Mesendoderm (in vitro differentiated cells): ENCODE data around the gene UNC5B.
"Not testable (repeated sequence)": the region's sequence is repeated elsewhere in the genome, so short reads cannot be mapped to it uniquely, and the experiment has no call there.

Source experiments
- DNase-seq: peaks from one replicate; pipeline ENCODE4 v3.0.0; 2013
- H2AK5ac ChIP-seq: 2 replicates; pipeline ENCODE4 v1.6.1; 2013; ENCODE audit warnings: low read length, inconsistent platforms
- H2BK120ac ChIP-seq: 2 replicates; pipeline ENCODE4 v1.6.1; 2013; ENCODE audit warnings: low read depth, mild to moderate bottlenecking, low read length, moderate library complexity, mixed read lengths
- H2BK15ac ChIP-seq: replicated peaks from 2 replicates; pipeline ENCODE4 v1.6.1; 2013; ENCODE audit warnings: low read depth, mild to moderate bottlenecking, moderate library complexity
- H2BK5ac ChIP-seq: 2 replicates; pipeline ENCODE4 v1.6.1; 2013; ENCODE audit warnings: low read length, inconsistent platforms
- H3K18ac ChIP-seq: 2 replicates; pipeline ENCODE4 v1.6.1; 2013; ENCODE audit warnings: mild to moderate bottlenecking, low read length, mixed read lengths
- H3K23ac ChIP-seq: one replicate; pipeline ENCODE4 v1.6.1; 2013; ENCODE audit warnings: low read length
- H3K27ac ChIP-seq: 2 replicates; pipeline ENCODE4 v1.5.1; 2013; ENCODE audit warnings: low read depth, mild to moderate bottlenecking, inconsistent platforms, low read length, moderate library complexity
- H3K27me3 ChIP-seq: 2 replicates; pipeline ENCODE4 v1.6.1; 2013; ENCODE audit warnings: low read length, control low read depth, mild to moderate bottlenecking, inconsistent platforms; ENCODE audit not compliant: insufficient read depth, poor library complexity
- H3K36me3 ChIP-seq: 2 replicates; pipeline ENCODE4 v1.6.1; 2013; ENCODE audit warnings: low read length, inconsistent platforms; ENCODE audit not compliant: control insufficient read depth, insufficient read depth
- H3K4ac ChIP-seq: one replicate; pipeline ENCODE4 v1.6.1; 2013; ENCODE audit warnings: low read depth, mild to moderate bottlenecking, low read length, moderate library complexity
- H3K4me1 ChIP-seq: 2 replicates; pipeline ENCODE4 v1.6.1; 2013; ENCODE audit warnings: low read depth, low read length, inconsistent platforms; ENCODE audit not compliant: control insufficient read depth
- H3K4me2 ChIP-seq: 2 replicates; pipeline ENCODE4 v1.6.1; 2013; ENCODE audit warnings: low read length
- H3K4me3 ChIP-seq: 2 replicates; pipeline ENCODE4 v1.5.1; 2013; ENCODE audit warnings: mild to moderate bottlenecking, low read length
- H3K56ac ChIP-seq: one replicate; pipeline ENCODE4 v1.6.1; 2013; ENCODE audit warnings: low read length
- H3K79me1 ChIP-seq: 2 replicates; pipeline ENCODE4 v1.6.1; 2013; ENCODE audit warnings: low read length, inconsistent platforms
- H3K79me2 ChIP-seq: 2 replicates; pipeline ENCODE4 v1.6.1; 2013; ENCODE audit warnings: mild to moderate bottlenecking, low read length; ENCODE audit not compliant: control insufficient read depth, insufficient read depth
- H3K9ac ChIP-seq: 2 replicates; pipeline ENCODE4 v1.6.1; 2013; ENCODE audit warnings: low read length, inconsistent platforms
- H4K5ac ChIP-seq: one replicate; pipeline ENCODE4 v1.6.1; 2013; ENCODE audit warnings: low read length
- H4K8ac ChIP-seq: one replicate; pipeline ENCODE4 v1.6.1; 2013; ENCODE audit warnings: low read depth, mild to moderate bottlenecking, control low read depth, low read length, moderate library complexity
- WGBS: extraction: QIAGEN DNeasy Blood & Tissue Kit; methylation state at CpG from one replicate; pipeline ENCODE4 v1.1.7; 2013; ENCODE audit warnings: low lambda C conversion rate, missing lambda C conversion rate; ENCODE audit not compliant: insufficient coverage; ENCODE audit errors: extremely low coverage; 5-methylcytosine and 5-hydroxymethylcytosine counted together

Gene UNC5B

GRCh38 chr10:71294856-71295255, 82.5 kb downstream of the UNC5B start:
- Histone ChIP-seq H2BK5ac (no peak overlapping the region), H4K8ac (no peak overlapping the region), H3K23ac (no peak overlapping the region), H3K18ac (no peak overlapping the region), H3K4ac (no peak overlapping the region), H3K4me3 (no peak overlapping the region), H4K5ac (no peak overlapping the region), H2BK15ac (no peak overlapping the region), H3K27me3 (no peaks in the 10 kb centered on the region), H2AK5ac (no peak overlapping the region), H3K9ac (no peak overlapping the region), H3K4me2 (no peak overlapping the region), H3K4me1 (no peaks in the 10 kb centered on the region), H3K79me2 (no peaks in the 10 kb centered on the region), H3K27ac (no peak overlapping the region), H2BK120ac (no peak overlapping the region), H3K79me1 (no peaks in the 10 kb centered on the region), H3K36me3 (peaks cover 1% of the 10 kb centered on the region), H3K56ac (no peak overlapping the region)
- WGBS, result no CpG with 5 or more reads among the region's 4 CpGs
- no peak for DNase-seq

GRCh38 chr10:71295641-71296040, 83.3 kb downstream of the UNC5B start:
- H3K23ac ChIP-seq, result no peak overlapping the region
- no CpG with 5 or more reads among the region's 9 CpGs for WGBS
- no peaks in the 10 kb centered on the region for H3K79me2 ChIP-seq
- H3K18ac ChIP-seq, result no peak overlapping the region
- no peaks in the 10 kb centered on the region for H3K4me1 ChIP-seq
- no peaks in the 10 kb centered on the region for H3K27me3 ChIP-seq
- H3K79me1 ChIP-seq, result no peaks in the 10 kb centered on the region
- no peak overlapping the region for H3K4me2 ChIP-seq
- no peak overlapping the region for H2AK5ac ChIP-seq
- no peak overlapping the region for H3K56ac ChIP-seq
- H2BK5ac ChIP-seq, result no peak overlapping the region
- H3K9ac ChIP-seq, result no peak overlapping the region
- DNase-seq, result no peak
- no peak overlapping the region for H3K27ac ChIP-seq
- no peak overlapping the region for H2BK15ac ChIP-seq
- no peak overlapping the region for H4K5ac ChIP-seq
- no peak overlapping the region for H3K4me3 ChIP-seq
- peaks cover 1% of the 10 kb centered on the region for H3K36me3 ChIP-seq
- H4K8ac ChIP-seq, result no peak overlapping the region
- H2BK120ac ChIP-seq, result no peak overlapping the region
- no peak overlapping the region for H3K4ac ChIP-seq

GRCh38 chr10:71296086-71296485, 83.7 kb downstream of the UNC5B start:
- no peak overlapping the region for H3K9ac ChIP-seq

GRCh38 chr10:71296811-71297210, 84.4 kb downstream of the UNC5B start:
- H3K79me2 ChIP-seq, H3K79me1 ChIP-seq, H3K23ac ChIP-seq, H2AK5ac ChIP-seq, H2BK5ac ChIP-seq, H3K4ac ChIP-seq, H3K27me3 ChIP-seq, H4K5ac ChIP-seq, DNase-seq, H3K9ac ChIP-seq, H3K36me3 ChIP-seq, H3K18ac ChIP-seq, H3K4me2 ChIP-seq, H2BK120ac ChIP-seq, H3K56ac ChIP-seq, H3K4me1 ChIP-seq, H4K8ac ChIP-seq, H2BK15ac ChIP-seq, H3K27ac ChIP-seq, H3K4me3 ChIP-seq: not testable (repeated sequence)
- WGBS, result no CpG with 5 or more reads among the region's 13 CpGs

More at GRCh38 chr10:71296086-71296485, 83.7 kb downstream of the UNC5B start:
- Histone ChIP-seq H3K4ac (no peak overlapping the region), H3K36me3 (peaks cover 1% of the 10 kb centered on the region), H3K4me1 (no peaks in the 10 kb centered on the region), H3K4me2 (no peak overlapping the region), H2BK120ac (no peak overlapping the region), H3K27ac (no peak overlapping the region), H2BK15ac (no peak overlapping the region), H4K5ac (no peak overlapping the region), H3K56ac (no peak overlapping the region), H4K8ac (no peak overlapping the region), H3K18ac (no peak overlapping the region), H2BK5ac (no peak overlapping the region), H3K79me1 (no peaks in the 10 kb centered on the region), H3K4me3 (no peak overlapping the region), H3K23ac (no peak overlapping the region), H3K79me2 (no peaks in the 10 kb centered on the region), H3K27me3 (no peaks in the 10 kb centered on the region), H2AK5ac (no peak overlapping the region)
- no peak for DNase-seq
- WGBS, result no CpG with 5 or more reads among the region's 5 CpGs

GRCh38 chr10:71297343-71297742, 85.0 kb downstream of the UNC5B start:
- no peak overlapping the region for H3K23ac ChIP-seq
- no peak overlapping the region for H3K9ac ChIP-seq
- peaks cover 1% of the 10 kb centered on the region for H3K36me3 ChIP-seq
- H2AK5ac ChIP-seq, result no peak overlapping the region
- H3K4me3 ChIP-seq, result no peak overlapping the region
- no peak overlapping the region for H3K4ac ChIP-seq
- no peak overlapping the region for H3K27ac ChIP-seq
- no peaks in the 10 kb centered on the region for H3K27me3 ChIP-seq
- H3K18ac ChIP-seq, result no peak overlapping the region
- no peak for DNase-seq
- WGBS, result no CpG with 5 or more reads among the region's 3 CpGs
- no peaks in the 10 kb centered on the region for H3K79me1 ChIP-seq
- H3K56ac ChIP-seq, result no peak overlapping the region
- no peaks in the 10 kb centered on the region for H3K79me2 ChIP-seq
- H2BK120ac ChIP-seq, result no peak overlapping the region
- no peak overlapping the region for H4K5ac ChIP-seq
- no peak overlapping the region for H4K8ac ChIP-seq
- no peak overlapping the region for H3K4me2 ChIP-seq
- H2BK15ac ChIP-seq, result no peak overlapping the region
- no peak overlapping the region for H2BK5ac ChIP-seq
- no peaks in the 10 kb centered on the region for H3K4me1 ChIP-seq

- Histone ChIP-seq H2BK5ac (no peak overlapping the region), H3K27ac (no peak overlapping the region), H3K18ac (no peak overlapping the region), H2BK15ac (no peak overlapping the region), H3K36me3 (peaks cover 1% of the 10 kb centered on the region), H4K5ac (no peak overlapping the region), H3K23ac (no peak overlapping the region), H3K27me3 (no peaks in the 10 kb centered on the region), H3K56ac (no peak overlapping the region), H2AK5ac (no peak overlapping the region), H2BK120ac (no peak overlapping the region), H3K4me2 (no peak overlapping the region), H4K8ac (no peak overlapping the region), H3K9ac (no peak overlapping the region), H3K79me1 (no peaks in the 10 kb centered on the region), H3K79me2 (no peaks in the 10 kb centered on the region), H3K4me3 (no peak overlapping the region), H3K4me1 (no peaks in the 10 kb centered on the region), H3K4ac (no peak overlapping the region)
- no CpG with 5 or more reads among the region's 14 CpGs for WGBS
- DNase-seq, result no peak
Measured at GRCh38 chr10:71299071-71299785, 86.9 kb downstream of the UNC5B start.
